Caco-2 (cell line): ENCODE results near the gene ADGRB3. TPM values are rescaled to one million over a fixed set of nuclear protein-coding genes. Genes with fewer than 3 reads are reported as not detected.

Experiments
- BruUV-seq: library from RNA; stranded (reverse); fragments of 400-500 nt; replicated peaks from 2 replicates; lab custom pipeline; 2021; lab: Mats Ljungman, UMichigan
- CTCF ChIA-PET: fragments of 300-600 bp; sonication (Branson Sonifier 250); formaldehyde crosslinking; loops from one replicate; lab custom pipeline; 2022; ENCODE audit warnings: antibody characterized with exemption; lab: Charles Lee
- POLR2A ChIA-PET: fragments of 300-600 bp; sonication (Branson Sonifier 250); formaldehyde crosslinking; loops from one replicate; lab custom pipeline; 2022; ENCODE audit warnings: antibody characterized with exemption; lab: Charles Lee
- DNase-seq, 2 experiments: peaks; one replicate each; pipeline versions ENCODE4 v3.0.0 to v3.0.0-alpha.2; 2020 to 2022
- H3K27me3 ChIP-seq: replicated peaks from 2 replicates; pipeline ENCODE4 v1.6.0; 2011; ENCODE audit warnings: low read length; ENCODE audit not compliant: control insufficient read depth, insufficient read depth
- H3K36me3 ChIP-seq: 2 replicates; pipeline ENCODE4 v1.5.1; 2011; ENCODE audit warnings: low read length; ENCODE audit not compliant: control insufficient read depth, insufficient read depth
- H3K4me1 ChIP-seq: fragments of 250-450 bp; sonication (Bioruptor Pico); 2 replicates; pipeline ENCODE4 v1.5.1; 2020; ENCODE audit warnings: mild to moderate bottlenecking
- H3K4me3 ChIP-seq: 2 replicates; pipeline ENCODE4 v1.5.1; 2011; ENCODE audit warnings: low read depth, mild to moderate bottlenecking, control low read depth, low read length
- H3K9me3 ChIP-seq: fragments of 250-450 bp; sonication (Bioruptor Pico); 2 replicates; pipeline ENCODE4 v1.5.1; 2020; ENCODE audit warnings: mild to moderate bottlenecking, moderate library complexity
- H3K27ac Mint-ChIP-seq: one replicate; pipeline ENCODE4 v1.8.0; 2022; ENCODE audit warnings: mixed read lengths; ENCODE audit not compliant: unreplicated experiment
- H3K27me3 Mint-ChIP-seq: one replicate; pipeline ENCODE4 v1.8.0; 2022; ENCODE audit warnings: mixed read lengths; ENCODE audit not compliant: insufficient read depth, unreplicated experiment
- H3K36me3 Mint-ChIP-seq: one replicate; pipeline ENCODE4 v1.8.0; 2022; ENCODE audit warnings: mild to moderate bottlenecking, mixed read lengths; ENCODE audit not compliant: insufficient read depth, unreplicated experiment
- H3K4me1 Mint-ChIP-seq: one replicate; pipeline ENCODE4 v1.8.0; 2022; ENCODE audit warnings: low read depth, mixed read lengths; ENCODE audit not compliant: unreplicated experiment
- H3K4me3 Mint-ChIP-seq: one replicate; pipeline ENCODE4 v1.8.0; 2022; ENCODE audit warnings: mild to moderate bottlenecking, moderate library complexity, mixed read lengths; ENCODE audit not compliant: unreplicated experiment
- H3K9me3 Mint-ChIP-seq: one replicate; pipeline ENCODE4 v1.8.0; 2022; ENCODE audit warnings: mixed read lengths; ENCODE audit not compliant: unreplicated experiment
- intact Hi-C: fragments of 100-400 bp; cut with micrococcal nuclease; formaldehyde crosslinking; loops from one replicate; pipeline ENCODE4 v1.10.0; 2022; ENCODE audit not compliant: unreplicated experiment
- total RNA-seq: library from RNA; stranded (reverse); gene quantifications from 2 replicates; pipeline ENCODE4 v1.2.3, GENCODE V29; 2022
- TF ChIP-seq, protein P1 (sequence below), 2 experiments: fragments of 200-600 bp in 1 of 2; IDR thresholded peaks; 1 replicate in 1 of 2; 2 replicates in 1 of 2; pipeline versions ENCODE4 v1.5.1 to v1.8.0; 2011 to 2022; ENCODE audit warnings: antibody characterized with exemption in 1 of 2, control low read depth in 1 of 2, inconsistent platforms in 1 of 2, low read depth in 1 of 2, low read length in 1 of 2, mild to moderate bottlenecking in 1 of 2, moderate library complexity in 1 of 2; ENCODE audit not compliant: insufficient read depth in 1 of 2, severe bottlenecking in 1 of 2, unreplicated experiment in 1 of 2

Gene ADGRB3
- total RNA-seq, 1 experiment from 2014 or later, result 0.18 TPM

- Mint-ChIP-seq H3K4me1 (no peaks in the 10 kb centered on the region), H3K4me3 (no peak overlapping the region), H3K9me3 (no peaks in the 10 kb centered on the region), H3K36me3 (no peaks in the 10 kb centered on the region), H3K27ac (no peak overlapping the region), H3K27me3 (peaks cover 10% of the 10 kb centered on the region)
- no peaks in the 10 kb centered on the region for H3K4me1 ChIP-seq
- H3K4me3 ChIP-seq, result no peak overlapping the region
- H3K27me3 ChIP-seq, result no peaks in the 10 kb centered on the region
- no peaks in the 10 kb centered on the region for H3K9me3 ChIP-seq
- ChIA-PET POLR2A (no interaction called here), CTCF (no interaction called here)
- BruUV-seq, result no TSS peak
- intact Hi-C loops, result no loop called here
- DNase-seq, result no peak
- TF ChIP-seq, protein P1, sequence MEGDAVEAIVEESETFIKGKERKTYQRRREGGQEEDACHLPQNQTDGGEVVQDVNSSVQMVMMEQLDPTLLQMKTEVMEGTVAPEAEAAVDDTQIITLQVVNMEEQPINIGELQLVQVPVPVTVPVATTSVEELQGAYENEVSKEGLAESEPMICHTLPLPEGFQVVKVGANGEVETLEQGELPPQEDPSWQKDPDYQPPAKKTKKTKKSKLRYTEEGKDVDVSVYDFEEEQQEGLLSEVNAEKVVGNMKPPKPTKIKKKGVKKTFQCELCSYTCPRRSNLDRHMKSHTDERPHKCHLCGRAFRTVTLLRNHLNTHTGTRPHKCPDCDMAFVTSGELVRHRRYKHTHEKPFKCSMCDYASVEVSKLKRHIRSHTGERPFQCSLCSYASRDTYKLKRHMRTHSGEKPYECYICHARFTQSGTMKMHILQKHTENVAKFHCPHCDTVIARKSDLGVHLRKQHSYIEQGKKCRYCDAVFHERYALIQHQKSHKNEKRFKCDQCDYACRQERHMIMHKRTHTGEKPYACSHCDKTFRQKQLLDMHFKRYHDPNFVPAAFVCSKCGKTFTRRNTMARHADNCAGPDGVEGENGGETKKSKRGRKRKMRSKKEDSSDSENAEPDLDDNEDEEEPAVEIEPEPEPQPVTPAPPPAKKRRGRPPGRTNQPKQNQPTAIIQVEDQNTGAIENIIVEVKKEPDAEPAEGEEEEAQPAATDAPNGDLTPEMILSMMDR (IDR thresholded peaks at IDR 0.05; ENCODE audit: insufficient read depth in 1 of 2, low read depth in 1 of 2, low read length in 1 of 2, severe bottlenecking in 1 of 2, unreplicated experiment in 1 of 2), result no peak
- H3K36me3 ChIP-seq, result no peaks in the 10 kb centered on the region
Observed at GRCh38 chr6:68711386-68712000, 76.4 kb downstream of the ADGRB3 start.

DNA sequence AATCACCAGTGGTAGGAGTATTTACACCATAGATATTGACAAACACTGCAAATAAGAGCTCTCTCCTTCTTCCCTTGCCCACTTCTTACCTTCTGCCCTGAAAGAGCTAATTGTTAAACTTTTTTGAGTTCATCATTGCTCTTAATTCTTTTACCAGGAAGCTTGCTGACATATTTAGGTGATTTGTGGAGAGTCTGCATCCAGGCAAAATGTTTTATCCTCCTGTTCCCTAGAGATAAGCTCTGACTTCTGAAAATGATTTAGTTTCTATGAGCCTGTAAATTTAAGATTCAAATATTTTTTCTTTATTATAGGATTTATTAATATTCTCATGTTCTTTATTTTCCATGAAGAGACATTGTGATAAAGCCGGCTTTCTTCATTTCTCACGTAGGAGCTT, 81.5 kb downstream of the ADGRB3 start:
- Histone ChIP-seq H3K36me3 (no peaks in the 10 kb centered on the region), H3K9me3 (no peaks in the 10 kb centered on the region), H3K4me3 (no peak overlapping the region), H3K27me3 (no peaks in the 10 kb centered on the region), H3K4me1 (no peaks in the 10 kb centered on the region)
- intact Hi-C loops, result no loop called here
- TF ChIP-seq, protein P1 (IDR thresholded peaks at IDR 0.05; ENCODE audit: insufficient read depth in 1 of 2, low read depth in 1 of 2, low read length in 1 of 2, severe bottlenecking in 1 of 2, unreplicated experiment in 1 of 2), result no peak
- Mint-ChIP-seq H3K4me3 (no peak overlapping the region), H3K36me3 (no peaks in the 10 kb centered on the region), H3K27ac (no peak overlapping the region), H3K9me3 (no peaks in the 10 kb centered on the region), H3K4me1 (no peaks in the 10 kb centered on the region), H3K27me3 (no peaks in the 10 kb centered on the region)
- CTCF ChIA-PET, result interaction anchor here (0.6 kb wide), 1 partner anchor 215 kb away, joined by 3 read pairs; no protein-coding TSS in a partner anchor
- no TSS peak for BruUV-seq
- POLR2A ChIA-PET, result no interaction called here
- DNase-seq, result no peak

DNA sequence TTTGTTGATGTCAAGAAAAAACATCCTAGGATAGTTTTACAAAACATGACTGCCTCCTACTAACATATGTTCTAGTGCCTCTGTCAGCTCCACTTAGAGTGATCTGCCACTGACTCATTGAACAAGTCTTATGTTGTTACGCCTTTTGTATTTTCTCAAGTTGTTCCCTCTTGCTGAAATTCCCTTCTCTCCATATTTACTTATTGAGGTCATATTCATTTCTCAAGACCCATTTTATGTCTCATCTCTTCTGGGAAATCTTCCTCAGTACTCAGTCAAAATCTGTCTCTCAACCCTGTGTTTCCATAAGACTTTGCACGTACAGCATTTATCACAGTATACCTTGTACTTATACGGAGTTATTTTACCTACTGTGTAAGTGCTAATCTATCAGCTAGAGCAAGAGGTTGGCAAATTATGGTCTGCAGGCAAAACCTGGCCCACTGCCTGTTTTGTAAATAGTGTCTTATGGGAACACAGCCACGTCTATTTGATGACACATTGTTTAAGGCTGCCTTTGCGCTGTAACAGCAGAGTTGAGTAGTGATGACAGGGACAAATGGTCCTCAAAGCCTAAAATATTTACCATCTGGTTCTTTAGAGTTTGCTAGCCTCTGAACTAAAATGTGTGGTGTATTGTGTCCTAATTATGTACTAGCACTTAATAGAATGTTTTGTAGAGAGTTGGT, 83.4 kb downstream of the ADGRB3 start:
- BruUV-seq, result no TSS peak
- no peaks in the 10 kb centered on the region for H3K36me3 Mint-ChIP-seq
- intact Hi-C loops, result no loop called here
- Histone ChIP-seq H3K4me3 (no peak overlapping the region), H3K27me3 (no peaks in the 10 kb centered on the region), H3K36me3 (no peaks in the 10 kb centered on the region), H3K9me3 (no peaks in the 10 kb centered on the region), H3K4me1 (no peaks in the 10 kb centered on the region)
- TF ChIP-seq, protein P1 (IDR thresholded peaks at IDR 0.05; ENCODE audit: insufficient read depth in 1 of 2, low read depth in 1 of 2, low read length in 1 of 2, severe bottlenecking in 1 of 2, unreplicated experiment in 1 of 2), result no peak
- H3K4me3 Mint-ChIP-seq, result no peak overlapping the region
- H3K27ac Mint-ChIP-seq, result no peak overlapping the region
- no peak for DNase-seq
- H3K9me3 Mint-ChIP-seq, result no peaks in the 10 kb centered on the region
- ChIA-PET POLR2A (no interaction called here), CTCF (no interaction called here)
- no peaks in the 10 kb centered on the region for H3K27me3 Mint-ChIP-seq
- no peaks in the 10 kb centered on the region for H3K4me1 Mint-ChIP-seq
